Activated T-cell treated with anti-CD3 and anti-CD28 coated beads, Interleukin-2, amount 50 U/mL, for 24 hours (primary cell): ENCODE results near the gene PLGRKT.
A peak's percentile ranks its signal among the peaks of the same experiment; 100 is the strongest.
"Not testable (repeated sequence)": the region's sequence is repeated elsewhere in the genome, so short reads cannot be mapped to it uniquely, and the experiment has no call there.

Source experiments
- DNase-seq: peaks from one replicate; pipeline ENCODE4 v3.0.0-alpha.2; 2020
- H3K27ac Mint-ChIP-seq: 2 replicates; pipeline ENCODE4 v1.8.0; 2020; ENCODE audit warnings: mild to moderate bottlenecking, mixed read lengths
- H3K27me3 Mint-ChIP-seq: 2 replicates; pipeline ENCODE4 v1.8.0; 2020; ENCODE audit warnings: mixed read lengths
- H3K36me3 Mint-ChIP-seq: 2 replicates; pipeline ENCODE4 v1.8.0; 2020; ENCODE audit warnings: low read depth, mixed read lengths
- H3K4me1 Mint-ChIP-seq: 2 replicates; pipeline ENCODE4 v1.8.0; 2020; ENCODE audit warnings: low read depth, mixed read lengths
- H3K4me3 Mint-ChIP-seq: 2 replicates; pipeline ENCODE4 v1.8.0; 2020; ENCODE audit warnings: mild to moderate bottlenecking, moderate library complexity, mixed read lengths
- H3K9me3 Mint-ChIP-seq: 2 replicates; pipeline ENCODE4 v1.8.0; 2020; ENCODE audit warnings: mixed read lengths

PLGRKT gene, protein sequence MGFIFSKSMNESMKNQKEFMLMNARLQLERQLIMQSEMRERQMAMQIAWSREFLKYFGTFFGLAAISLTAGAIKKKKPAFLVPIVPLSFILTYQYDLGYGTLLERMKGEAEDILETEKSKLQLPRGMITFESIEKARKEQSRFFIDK

DNA sequence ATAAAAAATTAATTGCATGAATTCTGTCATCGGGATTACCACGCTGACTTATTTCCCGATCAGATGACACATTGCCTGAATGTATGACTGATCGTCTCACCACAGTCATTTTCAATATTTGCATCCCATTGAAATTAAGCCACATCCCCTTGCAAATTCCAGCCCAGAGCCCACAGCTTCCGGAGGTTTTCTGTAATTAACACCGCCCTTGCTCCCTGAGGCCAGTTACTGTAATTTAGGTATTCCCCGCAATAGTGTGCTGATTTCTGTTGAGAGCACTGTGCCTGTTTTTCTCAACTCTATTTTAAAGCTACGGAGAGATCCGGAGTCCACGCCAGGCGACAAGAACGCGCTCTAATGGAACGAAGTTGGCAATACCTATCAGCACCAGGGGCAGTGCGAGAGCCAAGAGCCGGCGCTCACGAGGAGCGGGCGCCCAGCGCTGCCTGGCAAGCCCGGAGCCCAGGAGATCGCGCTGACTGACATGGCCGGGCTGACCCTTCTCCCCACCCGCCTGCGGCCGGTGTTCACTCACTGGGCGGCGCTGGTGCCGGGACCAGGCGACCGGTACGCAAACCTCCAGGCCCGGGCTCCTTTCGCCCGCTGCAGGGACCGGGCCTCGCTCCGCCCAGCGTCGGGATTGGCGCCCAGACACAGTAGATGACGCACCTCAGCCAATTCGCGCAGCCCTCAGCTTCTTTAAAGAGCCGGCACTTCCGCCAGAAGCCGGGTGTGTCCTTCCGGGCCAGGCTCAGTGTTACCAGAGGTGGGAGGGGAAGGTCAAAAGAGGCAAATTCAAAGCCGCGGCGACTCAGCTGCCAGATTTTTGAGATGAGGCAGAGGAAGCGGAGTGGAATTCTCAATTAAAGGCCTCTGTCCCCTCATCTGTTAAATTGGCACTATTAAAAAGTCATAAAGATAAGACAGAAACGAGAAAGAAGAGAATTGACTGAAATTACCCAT lies at the start of gene PLGRKT:
TSS of gene PLGRKT (minus strand) at position 672 of the 963 bp plus-strand sequence. CDS start 5,948 bp downstream, outside the sequence.
- H3K4me1 Mint-ChIP-seq, result peaks cover 62% of the 10 kb centered on the region
- peaks cover 2% of the 10 kb centered on the region for H3K9me3 Mint-ChIP-seq
- DNase-seq, result peak; percentile 91
- H3K4me3 Mint-ChIP-seq, result peak within 1 kb of the TSS; percentile 92
- peaks cover 44% of the 10 kb centered on the region for H3K36me3 Mint-ChIP-seq
- peak within 1 kb of the TSS; percentile 99 for H3K27ac Mint-ChIP-seq
- no peaks in the 10 kb centered on the region for H3K27me3 Mint-ChIP-seq

DNA sequence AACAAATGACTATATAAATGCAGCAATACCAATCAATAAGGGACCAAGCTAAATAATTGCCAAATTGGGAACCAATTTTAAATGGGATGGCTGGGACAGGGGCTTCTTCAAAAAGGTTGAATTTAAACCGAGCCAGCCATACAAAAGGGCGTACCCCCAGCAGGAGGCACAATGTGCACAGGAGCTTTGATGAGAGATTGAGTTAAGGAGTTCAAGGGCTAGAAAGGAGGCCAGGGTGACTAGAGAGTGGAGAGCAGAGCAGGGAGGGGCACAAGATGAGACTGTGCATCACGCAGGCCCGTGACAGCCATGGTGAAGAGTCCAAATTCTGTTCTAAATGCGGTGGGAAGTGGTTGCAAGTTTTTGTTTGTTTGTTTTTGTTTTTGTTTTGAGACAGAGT lies 49.3 kb upstream of the PLGRKT start:
- Mint-ChIP-seq H3K4me1 (no peaks in the 10 kb centered on the region), H3K27me3 (no peaks in the 10 kb centered on the region), H3K27ac (no peak overlapping the region), H3K4me3 (no peak overlapping the region), H3K36me3 (no peaks in the 10 kb centered on the region), H3K9me3 (no peaks in the 10 kb centered on the region)
- DNase-seq, result no peak

DNA sequence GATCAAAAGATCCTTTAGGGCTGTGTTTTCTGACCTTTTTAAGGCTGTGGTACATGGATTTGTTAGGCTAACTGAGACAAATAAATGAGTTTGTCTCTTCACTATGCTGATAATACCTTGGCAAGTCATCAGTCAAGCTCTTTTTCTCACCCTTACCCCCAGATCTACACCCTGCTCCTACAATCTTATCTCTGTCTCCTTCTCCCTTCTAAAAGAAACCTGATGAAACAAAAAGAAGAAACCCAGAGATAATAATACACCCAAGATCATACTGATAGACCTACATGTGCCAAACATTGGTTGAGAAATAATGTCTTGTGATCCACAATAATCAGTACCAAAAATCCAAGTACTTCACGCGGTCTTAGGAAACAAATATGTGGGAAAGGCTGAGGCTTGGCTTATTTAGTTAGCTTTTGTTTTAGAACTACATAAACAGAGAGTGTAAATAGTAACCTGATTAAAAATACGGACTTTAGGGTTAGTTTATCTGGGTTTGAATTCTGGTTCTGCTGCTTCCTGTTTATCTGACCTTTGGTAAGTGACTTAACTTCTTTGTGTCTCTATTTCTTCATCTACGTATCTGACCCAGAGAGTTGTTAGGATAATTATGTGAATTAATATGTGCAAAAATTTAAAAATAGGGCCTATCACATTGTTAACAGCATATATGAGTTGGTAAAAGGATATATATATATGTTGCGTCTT lies 47.8 kb upstream of the PLGRKT start:
- no peak for DNase-seq
- Mint-ChIP-seq H3K27me3 (no peaks in the 10 kb centered on the region), H3K36me3 (no peaks in the 10 kb centered on the region), H3K27ac (no peak overlapping the region), H3K9me3 (no peaks in the 10 kb centered on the region), H3K4me1 (peaks cover under 1% of the 10 kb centered on the region), H3K4me3 (no peak overlapping the region)

DNA sequence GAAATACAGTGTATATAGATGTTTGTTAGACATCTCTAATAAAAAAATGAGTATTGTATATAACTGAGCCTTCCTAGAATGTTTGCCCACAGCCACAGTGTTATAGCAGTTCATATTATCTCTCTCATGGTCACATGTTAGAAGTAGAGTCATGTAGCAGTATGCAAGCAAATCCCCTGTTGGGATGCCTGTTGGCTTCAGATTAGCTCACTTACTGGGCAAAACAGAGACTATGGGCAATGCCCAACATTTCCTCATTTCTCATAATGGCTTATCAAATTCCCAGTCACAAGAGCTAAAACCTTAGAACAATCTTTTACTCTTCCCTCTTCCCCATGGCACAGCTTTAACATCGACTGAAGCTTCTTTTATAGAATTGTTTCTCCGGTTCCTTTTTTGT lies 45.6 kb upstream of the PLGRKT start:
- H3K27me3 Mint-ChIP-seq, result no peaks in the 10 kb centered on the region
- H3K27ac Mint-ChIP-seq, result no peak overlapping the region
- no peak overlapping the region for H3K4me3 Mint-ChIP-seq
- no peaks in the 10 kb centered on the region for H3K36me3 Mint-ChIP-seq
- H3K4me1 Mint-ChIP-seq, result peaks cover 13% of the 10 kb centered on the region
- H3K9me3 Mint-ChIP-seq, result peaks cover 2% of the 10 kb centered on the region
- DNase-seq, result no peak

DNA sequence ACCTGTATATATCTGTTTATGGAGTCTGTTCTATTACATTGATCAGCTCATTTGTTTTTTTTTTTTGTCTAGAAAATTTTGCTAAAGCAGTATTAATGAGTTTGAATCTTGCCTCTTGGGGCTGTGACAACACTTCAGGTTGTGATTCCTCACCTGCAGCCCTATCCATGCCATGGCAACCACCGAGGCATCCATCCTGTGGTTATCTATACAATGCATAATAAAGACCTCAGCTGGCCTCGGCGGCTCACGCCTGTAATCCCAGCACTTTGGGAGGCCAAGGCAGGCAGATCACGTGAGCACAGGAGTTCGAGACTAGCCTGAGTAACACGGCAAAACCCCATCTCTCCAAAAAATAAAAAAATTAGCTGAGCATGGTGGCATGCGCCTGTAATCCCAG lies 44.5 kb upstream of the PLGRKT start:
- Mint-ChIP-seq H3K36me3 (no peaks in the 10 kb centered on the region), H3K4me3 (no peak overlapping the region), H3K4me1 (peaks cover 19% of the 10 kb centered on the region), H3K9me3 (peaks cover 2% of the 10 kb centered on the region), H3K27me3 (no peaks in the 10 kb centered on the region), H3K27ac (no peak overlapping the region)
- DNase-seq, result no peak

DNA sequence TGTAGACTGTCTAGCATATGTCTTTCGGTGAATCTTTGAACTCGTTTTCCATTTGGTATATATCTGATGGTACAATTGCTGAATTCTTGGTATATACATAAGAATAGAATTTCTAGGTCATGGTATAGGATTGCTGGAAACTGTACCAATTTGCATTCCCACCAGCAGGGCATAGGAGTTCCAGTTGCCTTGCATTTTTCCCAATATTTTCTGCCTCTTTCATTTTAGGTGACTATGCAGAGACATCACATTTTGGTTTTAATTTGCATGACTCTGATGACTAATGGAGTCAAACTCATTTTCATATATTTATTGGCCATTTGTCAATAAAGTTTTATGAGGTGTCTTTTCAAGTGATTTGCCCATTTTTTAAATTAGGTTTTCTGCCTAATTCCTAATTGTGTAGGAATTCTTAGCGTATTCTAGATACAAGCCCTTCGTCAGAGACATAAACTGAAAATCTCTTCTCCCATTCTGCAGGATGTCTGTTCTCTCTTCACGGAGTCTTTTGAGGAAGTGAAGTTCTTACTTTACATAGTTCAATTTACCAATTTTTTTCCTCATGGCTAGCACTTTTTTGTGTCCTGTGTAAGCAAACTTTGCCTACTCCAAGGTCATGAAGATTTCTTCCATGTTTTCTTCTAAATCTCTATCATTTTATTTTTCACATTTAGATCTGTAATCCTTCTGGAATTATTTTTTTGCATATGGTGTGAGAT lies 43.8 kb upstream of the PLGRKT start:
- H3K27me3 Mint-ChIP-seq, result no peaks in the 10 kb centered on the region
- H3K4me1 Mint-ChIP-seq, result peaks cover 19% of the 10 kb centered on the region

DNA sequence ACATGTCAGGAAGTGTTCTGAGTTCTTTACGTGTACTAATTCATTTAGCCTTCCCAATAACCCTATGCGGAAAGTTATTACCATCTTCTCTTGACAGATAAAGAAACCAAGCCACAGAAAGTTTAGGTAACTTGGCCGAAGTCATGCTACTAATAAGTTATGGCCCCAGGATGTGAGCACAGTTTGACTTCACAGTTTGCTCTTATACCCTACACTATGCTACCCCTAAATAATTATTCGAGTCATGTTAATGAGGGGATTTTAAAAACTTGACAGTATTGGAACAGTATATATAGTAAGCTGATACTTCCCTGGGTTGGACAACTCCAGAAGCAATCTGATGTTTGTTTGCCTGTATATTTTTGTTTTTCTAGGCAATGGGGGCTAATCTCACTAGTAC lies 43.2 kb upstream of the PLGRKT start:
- H3K27ac Mint-ChIP-seq, result no peak overlapping the region
- H3K4me3 Mint-ChIP-seq, result no peak overlapping the region

More for the DNA sequence above, 43.8 kb upstream of the PLGRKT start:
- Mint-ChIP-seq H3K27ac (no peak overlapping the region), H3K4me3 (no peak overlapping the region), H3K9me3 (peaks cover 2% of the 10 kb centered on the region), H3K36me3 (no peaks in the 10 kb centered on the region)
- DNase-seq, result no peak

DNA sequence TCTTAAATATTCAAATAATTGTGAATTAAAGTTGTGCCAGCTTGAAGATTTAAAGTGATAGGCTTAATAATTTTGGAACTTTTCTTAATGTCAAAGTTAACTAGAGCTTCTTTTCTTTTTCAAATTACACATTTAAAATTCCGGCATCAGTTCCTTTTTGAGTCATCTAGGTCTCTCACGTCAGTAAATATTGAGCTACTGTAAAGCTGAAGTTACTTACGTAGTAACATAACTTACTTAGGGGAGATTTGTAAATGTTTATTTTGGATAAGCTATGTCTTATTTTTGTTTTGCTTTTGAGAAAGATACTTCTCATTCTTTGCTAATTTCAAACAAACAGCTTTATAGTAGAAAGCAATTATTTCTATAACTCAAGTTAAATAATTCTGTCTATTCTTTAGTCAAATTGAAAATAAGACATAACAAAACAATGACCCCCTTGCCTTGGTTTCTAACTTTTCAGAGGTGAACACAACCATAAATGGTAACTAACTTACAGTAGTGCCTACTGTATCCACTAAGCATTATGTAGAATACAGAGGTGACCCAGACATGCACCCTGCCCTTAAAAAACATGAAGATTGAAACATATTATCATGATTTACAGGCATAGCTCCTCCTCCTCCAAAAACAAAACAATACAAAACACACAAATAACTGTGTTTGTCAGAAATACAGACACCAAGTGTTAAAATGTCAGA lies 42.4 kb upstream of the PLGRKT start:
- Mint-ChIP-seq H3K4me1 (peaks cover 19% of the 10 kb centered on the region), H3K36me3 (peaks cover 3% of the 10 kb centered on the region), H3K27me3 (no peaks in the 10 kb centered on the region), H3K9me3 (peaks cover 9% of the 10 kb centered on the region), H3K4me3 (no peak overlapping the region), H3K27ac (no peak overlapping the region)
- DNase-seq, result no peak

More for the DNA sequence above, 43.2 kb upstream of the PLGRKT start:
- peaks cover 19% of the 10 kb centered on the region for H3K4me1 Mint-ChIP-seq
- no peak for DNase-seq
- no peaks in the 10 kb centered on the region for H3K27me3 Mint-ChIP-seq
- H3K9me3 Mint-ChIP-seq, result peaks cover 5% of the 10 kb centered on the region
- peaks cover 3% of the 10 kb centered on the region for H3K36me3 Mint-ChIP-seq

DNA sequence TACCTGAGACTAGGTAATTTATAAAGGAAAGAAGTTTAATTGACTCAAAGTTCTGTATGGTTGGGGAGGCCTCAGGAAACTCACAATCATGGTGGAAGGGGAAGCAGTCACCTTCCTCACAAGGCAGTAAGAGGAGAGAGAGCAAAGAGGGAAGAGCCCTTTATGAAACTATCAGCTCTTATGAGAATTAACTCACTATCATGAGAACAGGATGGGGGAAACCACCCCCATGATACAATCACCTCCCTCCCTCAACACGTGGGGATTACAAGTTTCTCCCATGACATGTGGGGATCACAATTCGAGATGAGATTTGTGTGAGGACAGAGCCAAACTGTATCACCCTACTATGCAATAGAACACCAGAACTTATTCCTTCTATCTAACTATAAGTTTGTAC lies 40.5 kb upstream of the PLGRKT start:
- Mint-ChIP-seq H3K4me1 (peaks cover 24% of the 10 kb centered on the region), H3K27me3 (no peaks in the 10 kb centered on the region), H3K9me3 (peaks cover 11% of the 10 kb centered on the region), H3K36me3 (peaks cover 3% of the 10 kb centered on the region), H3K27ac (peak overlapping the region; percentile 19), H3K4me3 (no peak overlapping the region)
- DNase-seq, result no peak

DNA sequence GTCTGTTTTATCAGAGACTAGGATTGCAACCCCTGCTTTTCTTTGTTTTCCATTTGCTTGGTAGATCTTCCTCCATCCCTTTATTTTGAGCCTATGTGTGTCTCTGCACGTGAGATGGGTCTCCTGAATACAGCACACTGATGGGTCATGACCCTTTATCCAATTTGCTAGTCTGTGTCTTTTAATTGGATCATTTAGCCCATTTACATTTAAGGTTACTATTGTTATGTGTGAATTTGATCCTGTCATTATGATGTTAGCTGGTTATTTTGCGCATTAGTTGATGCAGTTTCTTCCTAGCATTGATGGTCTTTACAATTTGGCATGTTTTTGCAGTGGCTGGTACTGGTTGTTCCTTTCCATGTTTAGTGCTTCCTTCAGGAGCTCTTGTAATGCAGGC lies 37.9 kb upstream of the PLGRKT start:
- Mint-ChIP-seq H3K4me1 (peaks cover 33% of the 10 kb centered on the region), H3K36me3 (peaks cover 12% of the 10 kb centered on the region), H3K9me3 (peaks cover 11% of the 10 kb centered on the region)
- not testable (repeated sequence) for DNase-seq, H3K4me3 Mint-ChIP-seq, H3K27ac Mint-ChIP-seq, H3K27me3 Mint-ChIP-seq

DNA sequence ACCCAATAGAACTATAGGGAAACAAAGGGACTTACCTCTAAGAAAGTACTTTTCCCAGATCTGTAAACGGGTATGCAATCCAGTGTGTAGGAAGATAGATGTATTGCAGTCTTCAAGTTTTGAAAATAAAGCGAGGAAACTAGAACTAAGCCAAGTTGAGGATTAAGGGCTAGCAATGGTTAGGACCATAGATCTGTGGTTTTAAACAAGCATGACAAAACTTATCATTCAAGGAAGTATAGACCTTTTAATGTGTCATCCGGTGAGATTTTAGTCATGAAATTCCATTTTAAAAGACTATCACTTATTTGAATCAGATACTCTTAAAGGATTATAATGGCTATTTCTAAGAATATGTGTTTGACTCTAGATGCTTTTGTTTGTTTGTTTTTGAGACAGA lies 33.1 kb upstream of the PLGRKT start:
- H3K9me3 Mint-ChIP-seq, result peaks cover 6% of the 10 kb centered on the region
- peaks cover 41% of the 10 kb centered on the region for H3K4me1 Mint-ChIP-seq
- peak overlapping the region; percentile 62 for H3K27ac Mint-ChIP-seq
- peaks cover 56% of the 10 kb centered on the region for H3K36me3 Mint-ChIP-seq
- no peaks in the 10 kb centered on the region for H3K27me3 Mint-ChIP-seq
- no peak overlapping the region for H3K4me3 Mint-ChIP-seq
- DNase-seq, result no peak

DNA sequence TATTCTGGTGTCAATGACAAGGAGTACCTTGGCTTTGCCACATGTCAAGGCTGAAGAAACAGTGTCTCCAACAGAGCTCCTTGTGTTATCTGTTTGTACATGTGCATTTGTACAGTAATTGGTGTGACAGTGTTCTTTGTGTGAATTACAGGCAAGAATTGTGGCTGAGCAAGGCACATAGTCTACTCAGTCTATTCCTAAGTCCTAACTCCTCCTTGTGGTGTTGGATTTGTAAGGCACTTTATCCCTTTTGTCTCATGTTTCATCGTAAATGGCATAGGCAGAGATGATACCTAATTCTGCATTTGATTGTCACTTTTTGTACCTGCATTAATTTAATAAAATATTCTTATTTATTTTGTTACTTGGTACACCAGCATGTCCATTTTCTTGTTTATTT lies 32.4 kb upstream of the PLGRKT start:
- Mint-ChIP-seq H3K27ac (no peak overlapping the region), H3K27me3 (no peaks in the 10 kb centered on the region)

DNA sequence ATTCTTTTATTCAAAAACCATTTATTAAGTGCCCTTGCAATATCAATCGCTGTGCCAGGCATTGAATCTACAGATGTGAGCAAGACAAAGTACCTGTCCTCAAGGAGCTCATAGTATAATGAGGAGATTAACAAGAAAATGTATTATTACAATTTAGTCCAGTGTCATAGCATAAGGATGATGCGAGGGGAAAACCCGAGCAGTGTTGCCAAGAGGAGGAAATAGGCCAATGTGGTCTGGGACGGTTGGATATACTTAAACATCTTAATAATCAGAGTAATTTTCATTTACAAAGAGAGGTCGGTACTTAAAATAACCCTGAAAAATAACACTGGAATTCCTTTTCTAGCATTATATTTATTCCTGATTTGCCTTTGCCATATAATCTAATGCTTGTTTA lies 31.1 kb upstream of the PLGRKT start:
- H3K27ac Mint-ChIP-seq, result no peak overlapping the region
- H3K27me3 Mint-ChIP-seq, result no peaks in the 10 kb centered on the region
- no peak for DNase-seq
- H3K4me1 Mint-ChIP-seq, result peaks cover 40% of the 10 kb centered on the region
- H3K36me3 Mint-ChIP-seq, result peaks cover 76% of the 10 kb centered on the region
- H3K9me3 Mint-ChIP-seq, result no peaks in the 10 kb centered on the region
- no peak overlapping the region for H3K4me3 Mint-ChIP-seq

More for the DNA sequence above, 32.4 kb upstream of the PLGRKT start:
- H3K4me3 Mint-ChIP-seq, result no peak overlapping the region
- H3K4me1 Mint-ChIP-seq, result peaks cover 41% of the 10 kb centered on the region
- H3K9me3 Mint-ChIP-seq, result peaks cover 2% of the 10 kb centered on the region
- no peak for DNase-seq
- H3K36me3 Mint-ChIP-seq, result peaks cover 63% of the 10 kb centered on the region

DNA sequence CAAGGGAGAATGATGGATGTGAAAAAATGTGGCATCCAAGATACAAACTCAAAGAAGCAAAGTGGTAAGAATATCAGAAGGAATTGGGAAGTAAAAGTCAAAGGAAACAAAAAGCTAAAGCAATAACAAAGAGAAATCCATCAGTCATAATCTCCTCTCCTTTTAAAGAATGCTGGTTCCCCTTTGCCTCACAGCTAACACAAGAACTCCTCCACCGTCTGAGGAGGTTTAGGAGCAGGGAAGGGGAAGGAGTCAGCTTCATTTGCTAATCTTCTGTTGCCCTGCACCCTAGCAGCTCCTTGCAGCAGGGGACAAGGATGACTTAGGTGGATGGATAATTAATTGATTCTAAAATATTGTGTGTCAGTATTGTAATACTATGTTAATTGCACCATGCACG lies 29.0 kb upstream of the PLGRKT start:
- Mint-ChIP-seq H3K9me3 (no peaks in the 10 kb centered on the region), H3K36me3 (peaks cover 94% of the 10 kb centered on the region), H3K27me3 (no peaks in the 10 kb centered on the region), H3K27ac (peak overlapping the region; percentile 53), H3K4me3 (no peak overlapping the region), H3K4me1 (peaks cover 53% of the 10 kb centered on the region)
- DNase-seq, result no peak
